Measurements from ENCODE around the gene DBH.

Gene DBH

GRCh38 chr9:133699546-133699945 is 63.4 kb downstream of the DBH start:
- H3K9me3 ChIP-seq (ENCODE audit: control insufficient read depth, insufficient read depth, low read length) = no peaks in the 10 kb centered on the region
- H3K27me3 ChIP-seq (ENCODE audit: control insufficient read depth, insufficient read depth, low read length) = no peaks in the 10 kb centered on the region
- H3K27ac ChIP-seq (ENCODE audit: low read depth, low read length) = no peak overlapping the region
- H3K4me3 ChIP-seq (ENCODE audit: low read depth, low read length) = no peak overlapping the region
- no peaks in the 10 kb centered on the region for H3K36me3 ChIP-seq (ENCODE audit: control insufficient read depth, insufficient read depth, low read length)
- H3K4me1 ChIP-seq (ENCODE audit: control insufficient read depth, insufficient read depth, low read length) = 0 out of 2 replicates have a peak, but pooled peaks cover 8% of the 10 kb centered on the region
- H3K9ac ChIP-seq (ENCODE audit: low read depth, low read length) = no peak overlapping the region

- Histone ChIP-seq H3K4me3 (ENCODE audit: low read depth, low read length) (no peak overlapping the region), H3K27me3 (ENCODE audit: control insufficient read depth, insufficient read depth, low read length) (no peaks in the 10 kb centered on the region), H3K36me3 (ENCODE audit: control insufficient read depth, insufficient read depth, low read length) (no peaks in the 10 kb centered on the region), H3K4me1 (ENCODE audit: control insufficient read depth, insufficient read depth, low read length) (0 out of 2 replicates have a peak, but pooled peaks cover 8% of the 10 kb centered on the region), H3K9me3 (ENCODE audit: control insufficient read depth, insufficient read depth, low read length) (no peaks in the 10 kb centered on the region), H3K27ac (ENCODE audit: low read depth, low read length) (no peak overlapping the region), H3K9ac (ENCODE audit: low read depth, low read length) (no peak overlapping the region)
These were observed 64.7 kb downstream of the DBH start for GRCh38 chr9:133700819-133701320.

GRCh38 chr9:133701321-133701980 is 65.3 kb downstream of the DBH start:
- Histone ChIP-seq H3K4me3 (ENCODE audit: low read depth, low read length) (no peak overlapping the region), H3K27ac (ENCODE audit: low read depth, low read length) (no peak overlapping the region), H3K4me1 (ENCODE audit: control insufficient read depth, insufficient read depth, low read length) (0 out of 2 replicates have a peak, but pooled peaks cover 8% of the 10 kb centered on the region), H3K9ac (ENCODE audit: low read depth, low read length) (no peak overlapping the region), H3K27me3 (ENCODE audit: control insufficient read depth, insufficient read depth, low read length) (no peaks in the 10 kb centered on the region), H3K36me3 (ENCODE audit: control insufficient read depth, insufficient read depth, low read length) (no peaks in the 10 kb centered on the region), H3K9me3 (ENCODE audit: control insufficient read depth, insufficient read depth, low read length) (no peaks in the 10 kb centered on the region)

GRCh38 chr9:133701981-133702797 is 66.0 kb downstream of the DBH start:
- Histone ChIP-seq H3K36me3 (ENCODE audit: control insufficient read depth, insufficient read depth, low read length) (no peaks in the 10 kb centered on the region), H3K4me3 (ENCODE audit: low read depth, low read length) (no peak overlapping the region), H3K27ac (ENCODE audit: low read depth, low read length) (no peak overlapping the region), H3K9ac (ENCODE audit: low read depth, low read length) (no peak overlapping the region), H3K4me1 (ENCODE audit: control insufficient read depth, insufficient read depth, low read length) (0 out of 2 replicates have a peak, but pooled peaks cover 8% of the 10 kb centered on the region), H3K9me3 (ENCODE audit: control insufficient read depth, insufficient read depth, low read length) (no peaks in the 10 kb centered on the region), H3K27me3 (ENCODE audit: control insufficient read depth, insufficient read depth, low read length) (no peaks in the 10 kb centered on the region)

- H3K9ac ChIP-seq (ENCODE audit: low read depth, low read length) = no peak overlapping the region
- no peak overlapping the region for H3K27ac ChIP-seq (ENCODE audit: low read depth, low read length)
- H3K4me3 ChIP-seq (ENCODE audit: low read depth, low read length) = no peak overlapping the region
- no peaks in the 10 kb centered on the region for H3K36me3 ChIP-seq (ENCODE audit: control insufficient read depth, insufficient read depth, low read length)
- no peaks in the 10 kb centered on the region for H3K9me3 ChIP-seq (ENCODE audit: control insufficient read depth, insufficient read depth, low read length)
- 0 out of 2 replicates have a peak, but pooled peaks cover 8% of the 10 kb centered on the region for H3K4me1 ChIP-seq (ENCODE audit: control insufficient read depth, insufficient read depth, low read length)
- no peaks in the 10 kb centered on the region for H3K27me3 ChIP-seq (ENCODE audit: control insufficient read depth, insufficient read depth, low read length)
These were observed 66.8 kb downstream of the DBH start for GRCh38 chr9:133702798-133703590.

GRCh38 chr9:133703591-133704399 is 67.6 kb downstream of the DBH start:
- Histone ChIP-seq H3K9ac (ENCODE audit: low read depth, low read length) (no peak overlapping the region), H3K27ac (ENCODE audit: low read depth, low read length) (no peak overlapping the region), H3K36me3 (ENCODE audit: control insufficient read depth, insufficient read depth, low read length) (no peaks in the 10 kb centered on the region), H3K9me3 (ENCODE audit: control insufficient read depth, insufficient read depth, low read length) (no peaks in the 10 kb centered on the region), H3K4me3 (ENCODE audit: low read depth, low read length) (no peak overlapping the region), H3K4me1 (ENCODE audit: control insufficient read depth, insufficient read depth, low read length) (0 out of 2 replicates have a peak, but pooled peaks cover 8% of the 10 kb centered on the region), H3K27me3 (ENCODE audit: control insufficient read depth, insufficient read depth, low read length) (no peaks in the 10 kb centered on the region)

- no peaks in the 10 kb centered on the region for H3K27me3 ChIP-seq (ENCODE audit: control insufficient read depth, insufficient read depth, low read length)
- 0 out of 2 replicates have a peak, but pooled peaks cover 8% of the 10 kb centered on the region for H3K4me1 ChIP-seq (ENCODE audit: control insufficient read depth, insufficient read depth, low read length)
- H3K27ac ChIP-seq (ENCODE audit: low read depth, low read length) = no peak overlapping the region
- H3K9me3 ChIP-seq (ENCODE audit: control insufficient read depth, insufficient read depth, low read length) = no peaks in the 10 kb centered on the region
- H3K36me3 ChIP-seq (ENCODE audit: control insufficient read depth, insufficient read depth, low read length) = no peaks in the 10 kb centered on the region
- H3K9ac ChIP-seq (ENCODE audit: low read depth, low read length) = no peak overlapping the region
- no peak overlapping the region for H3K4me3 ChIP-seq (ENCODE audit: low read depth, low read length)
These were observed 68.6 kb downstream of the DBH start for GRCh38 chr9:133704711-133705181.

- H3K9ac ChIP-seq (ENCODE audit: low read depth, low read length) = no peak overlapping the region
- H3K4me1 ChIP-seq (ENCODE audit: control insufficient read depth, insufficient read depth, low read length) = 0 out of 2 replicates have a peak, but pooled peaks cover 8% of the 10 kb centered on the region
- no peak overlapping the region for H3K27ac ChIP-seq (ENCODE audit: low read depth, low read length)
- no peaks in the 10 kb centered on the region for H3K27me3 ChIP-seq (ENCODE audit: control insufficient read depth, insufficient read depth, low read length)
- H3K9me3 ChIP-seq (ENCODE audit: control insufficient read depth, insufficient read depth, low read length) = no peaks in the 10 kb centered on the region
- H3K36me3 ChIP-seq (ENCODE audit: control insufficient read depth, insufficient read depth, low read length) = no peaks in the 10 kb centered on the region
- H3K4me3 ChIP-seq (ENCODE audit: low read depth, low read length) = no peak overlapping the region
These were observed 69.4 kb downstream of the DBH start for GRCh38 chr9:133705576-133705975.

- Histone ChIP-seq H3K9ac (ENCODE audit: low read depth, low read length) (no peak overlapping the region), H3K27me3 (ENCODE audit: control insufficient read depth, insufficient read depth, low read length) (no peaks in the 10 kb centered on the region), H3K36me3 (ENCODE audit: control insufficient read depth, insufficient read depth, low read length) (no peaks in the 10 kb centered on the region), H3K9me3 (ENCODE audit: control insufficient read depth, insufficient read depth, low read length) (no peaks in the 10 kb centered on the region), H3K4me3 (ENCODE audit: low read depth, low read length) (no peak overlapping the region), H3K4me1 (ENCODE audit: control insufficient read depth, insufficient read depth, low read length) (0 out of 2 replicates have a peak, but pooled peaks cover 8% of the 10 kb centered on the region), H3K27ac (ENCODE audit: low read depth, low read length) (no peak overlapping the region)
These were observed 70.3 kb downstream of the DBH start for GRCh38 chr9:133706307-133707050.

Measured in HUES48 (cell line).